HepG2 (cell line): ENCODE measurements around the gene VSX1. TPM values are rescaled to one million over a fixed set of nuclear protein-coding genes. Genes with fewer than 3 reads are reported as not detected.
A peak's percentile ranks its signal among the peaks of the same experiment; 100 is the strongest.

Experiments used
- ATAC-seq: fragments of 200-7000 bp; cut with Tn5 transposase; 3 replicates; pipeline ENCODE4 v1.9.1; 2020; ENCODE audit warnings: mild to moderate bottlenecking, moderate library complexity
- BruUV-seq: library from RNA; stranded (reverse); fragments of 400-500 nt; replicated peaks from 2 replicates; lab custom pipeline; 2021; lab: Mats Ljungman, UMichigan
- CTCF ChIA-PET: fragments of 300-600 bp; formaldehyde crosslinking; extraction: SDS; loops from one replicate; lab custom pipeline; 2021; ENCODE audit warnings: low total read pairs, inconsistent platforms, low intra/inter-chr PET ratio; lab: Yijun Ruan, JAX
- POLR2A ChIA-PET: fragments of 350-600 bp; sonication (Branson Sonifier 250); formaldehyde crosslinking; loops from one replicate; lab custom pipeline; 2020; ENCODE audit warnings: antibody characterized with exemption, inconsistent platforms; lab: Yijun Ruan, JAX
- DNase-seq: peaks from one replicate; pipeline ENCODE4 v3.0.0-alpha.2; 2015; ENCODE audit warnings: low spot score
- FAIRE-seq: peaks from 3 replicates; lab custom pipeline; 2011; peaks lifted over from hg19 to GRCh38; lab: Jason Lieb, UNC
- H2AFZ ChIP-seq: one replicate; pipeline ENCODE4 v1.6.1; 2011; ENCODE audit warnings: low read length, inconsistent platforms
- H3K27ac ChIP-seq: fragments of 300-600 bp; 3 replicates; pipeline ENCODE4 v1.8.0; 2011; ENCODE audit warnings: mixed run types, mild to moderate bottlenecking, mixed read lengths, low read length, inconsistent platforms; ENCODE audit not compliant: insufficient read depth; ENCODE audit errors: extremely low read length
- H3K27me3 ChIP-seq, 2 experiments: fragments of 200-600 bp in 1 of 2; 2 replicates in 1 of 2; 3 replicates in 1 of 2; pipeline versions ENCODE4 v1.6.0 to v1.8.0; 2011; ENCODE audit warnings: low read length in 2 of 2, mild to moderate bottlenecking in 2 of 2, moderate library complexity in 2 of 2, inconsistent platforms in 1 of 2; ENCODE audit not compliant: insufficient read depth in 2 of 2, control insufficient read depth in 1 of 2
- H3K36me3 ChIP-seq, 2 experiments: fragments of 200-600 bp in 1 of 2; replicated peaks in 1 of 2; 2 replicates in 1 of 2; 3 replicates in 1 of 2; pipeline versions ENCODE4 v1.5.1 to v1.8.0; 2011; ENCODE audit warnings: low read length in 2 of 2, inconsistent platforms in 1 of 2; ENCODE audit not compliant: insufficient read depth in 2 of 2, control insufficient read depth in 1 of 2
- H3K4me1 ChIP-seq: 2 replicates; pipeline ENCODE4 v1.5.1; 2012; ENCODE audit warnings: low read length, inconsistent platforms; ENCODE audit not compliant: insufficient read depth
- H3K4me2 ChIP-seq: 2 replicates; pipeline ENCODE4 v1.6.0; 2011; ENCODE audit warnings: low read depth, low read length, inconsistent platforms
- H3K4me3 ChIP-seq, 3 experiments: fragments of 200-600 bp in 1 of 3; sonication (generic), shearing (Covaris generic) in 1 of 3; replicated peaks in 1 of 3; 2 replicates each; pipeline ENCODE4 v1.5.1; 2011 to 2016; ENCODE audit warnings: low read length in 3 of 3, inconsistent platforms in 2 of 3, low read depth in 2 of 3, mild to moderate bottlenecking in 2 of 3, control low read depth in 1 of 3, mixed read lengths in 1 of 3; ENCODE audit not compliant: insufficient read depth in 1 of 3
- H3K79me2 ChIP-seq: one replicate; pipeline ENCODE4 v1.6.1; 2011; ENCODE audit warnings: low read length, inconsistent platforms; ENCODE audit not compliant: insufficient read depth
- H3K9ac ChIP-seq: 2 replicates; pipeline ENCODE4 v1.6.0; 2011; ENCODE audit warnings: mild to moderate bottlenecking, low read depth, low read length, inconsistent platforms; ENCODE audit not compliant: insufficient read depth
- H3K9me3 ChIP-seq: 2 replicates; pipeline ENCODE4 v1.5.1; 2012; ENCODE audit warnings: mild to moderate bottlenecking, low read length
- H4K20me1 ChIP-seq: 2 replicates; pipeline ENCODE4 v1.6.0; 2011; ENCODE audit warnings: inconsistent platforms, mild to moderate bottlenecking, low read length, moderate library complexity; ENCODE audit not compliant: insufficient read depth
- BORCS8-MEF2B ChIP-seq: sonication (generic); formaldehyde crosslinking; IDR thresholded peaks from 2 replicates; pipeline ENCODE4 v1.8.0; 2022; ENCODE audit warnings: mild to moderate bottlenecking, missing genetic modification reagents
- CENPT ChIP-seq: sonication (generic); formaldehyde crosslinking; IDR thresholded peaks from 2 replicates; pipeline ENCODE4 v1.8.0; 2022; ENCODE audit warnings: low read depth, mild to moderate bottlenecking, moderate library complexity, missing genetic modification reagents
- FUBP1 ChIP-seq: sonication (generic); formaldehyde crosslinking; IDR thresholded peaks from 2 replicates; pipeline ENCODE4 v1.5.1; 2020; ENCODE audit warnings: missing genetic modification reagents, mild to moderate bottlenecking, borderline replicate concordance
- HDAC6 ChIP-seq: fragments of 200-600 bp; sonication (generic); IDR thresholded peaks from 2 replicates; pipeline ENCODE4 v1.7.0; 2017; ENCODE audit warnings: mild to moderate bottlenecking, antibody characterized with exemption, low read length, low read depth
- IKZF1 ChIP-seq: fragments of 450-650 bp; IDR thresholded peaks from 2 replicates; pipeline ENCODE4 v1.7.1; 2016
- NFKB2 ChIP-seq: sonication (generic); formaldehyde crosslinking; IDR thresholded peaks from 2 replicates; pipeline ENCODE4 v1.4.0; 2020; ENCODE audit warnings: missing genetic modification reagents, borderline replicate concordance
- ZGPAT ChIP-seq: IDR thresholded peaks from 2 replicates; pipeline ENCODE4 v1.6.1; 2016; ENCODE audit warnings: mild to moderate bottlenecking
- ZNF317 ChIP-seq: sonication (generic); formaldehyde crosslinking; IDR thresholded peaks from 2 replicates; pipeline ENCODE4 v1.5.0; 2020; ENCODE audit warnings: mild to moderate bottlenecking, missing genetic modification reagents
- ZNF432 ChIP-seq: sonication (generic); formaldehyde crosslinking; IDR thresholded peaks from 2 replicates; pipeline ENCODE4 v1.5.0; 2020; ENCODE audit warnings: missing genetic modification reagents, mild to moderate bottlenecking, borderline replicate concordance
- ZNF556 ChIP-seq: sonication (generic); formaldehyde crosslinking; IDR thresholded peaks from 2 replicates; pipeline ENCODE4 v1.4.0; 2020; ENCODE audit warnings: mild to moderate bottlenecking, missing genetic modification reagents, borderline replicate concordance
- ZNF766 ChIP-seq: sonication (generic); formaldehyde crosslinking; IDR thresholded peaks from 2 replicates; pipeline ENCODE4 v1.5.0; 2020; ENCODE audit warnings: missing genetic modification reagents, borderline replicate concordance
- ZSCAN31 ChIP-seq: sonication (generic); formaldehyde crosslinking; IDR thresholded peaks from 2 replicates; pipeline ENCODE4 v1.5.0; 2020; ENCODE audit warnings: low read depth, mild to moderate bottlenecking, missing genetic modification reagents
- WGBS: methylation state at CpG from one replicate; pipeline ENCODE4 v1.1.6; 2017; ENCODE audit warnings: low lambda C conversion rate; 5-methylcytosine and 5-hydroxymethylcytosine counted together
- in situ Hi-C: cut with HindIII; loops from 2 replicates; pipeline ENCODE4 v1.10.0; 2017; ENCODE audit warnings: low pct_unique_long_range_greater_than_20kb; ENCODE audit not compliant: extremely low pct_ligation_motif_present
- intact Hi-C: fragments of 100-400 bp; cut with micrococcal nuclease; formaldehyde crosslinking; loops from one replicate; pipeline ENCODE4 v1.10.0; 2022; ENCODE audit not compliant: unreplicated experiment
- polyA plus RNA-seq, 8 experiments: library from polyadenylated mRNA; depleted of rRNA in 3 of 8; stranded (reverse) in 7 of 8; unstranded in 1 of 8; fragments of >200 nt; fragmentation: Illumina TruSeq in 4 of 8; extraction: Trizol in 4 of 8; gene quantifications; 2 replicates each; pipeline versions ENCODE4 v1.2.1 to v1.2.3, GENCODE V29; 2011 to 2016; ENCODE audit warnings: low read depth in 4 of 8, missing spikeins in 1 of 8, mixed read lengths in 1 of 8; ENCODE audit not compliant: insufficient read depth in 1 of 8
- total RNA-seq, 5 experiments: library from RNA; depleted of rRNA; stranded (reverse); fragments of >200 nt; fragmentation: Illumina TruSeq; extraction: Trizol; gene quantifications; 2 replicates each; pipeline ENCODE4 v1.2.3, GENCODE V29; 2016; ENCODE audit warnings: low read depth in 1 of 5
- TF ChIP-seq, protein P1 (sequence below): sonication (generic); formaldehyde crosslinking; IDR thresholded peaks from 2 replicates; pipeline ENCODE4 v1.5.1; 2020; ENCODE audit warnings: mild to moderate bottlenecking, missing genetic modification reagents, borderline replicate concordance

Gene VSX1
- total and polyA plus RNA-seq, 2 of the 13 experiments (the other 11 are each of a cell fraction or from before 2014, with no cell fraction given): 0.04 TPM; not detected in 1

GRCh38 chr20:25032478-25033264 is 49.3 kb downstream of the VSX1 start (continued):
- no peak for TF ChIP-seq CENPT (CRISPR knock-in tag)
- TF ChIP-seq ZNF432 (CRISPR knock-in tag): no peak
- TF ChIP-seq FUBP1 (CRISPR knock-in tag): no peak
- no peak; the same call in 1 of the 2 replicates for TF ChIP-seq ZNF766 (CRISPR knock-in tag)
- no peak for TF ChIP-seq IKZF1
- no peak for TF ChIP-seq HDAC6
- no peak for TF ChIP-seq ZSCAN31
- TF ChIP-seq ZNF317 (CRISPR knock-in tag): peak; percentile 36; the same call in 1 of the 2 replicates
- no peak for TF ChIP-seq ZNF556

DNA sequence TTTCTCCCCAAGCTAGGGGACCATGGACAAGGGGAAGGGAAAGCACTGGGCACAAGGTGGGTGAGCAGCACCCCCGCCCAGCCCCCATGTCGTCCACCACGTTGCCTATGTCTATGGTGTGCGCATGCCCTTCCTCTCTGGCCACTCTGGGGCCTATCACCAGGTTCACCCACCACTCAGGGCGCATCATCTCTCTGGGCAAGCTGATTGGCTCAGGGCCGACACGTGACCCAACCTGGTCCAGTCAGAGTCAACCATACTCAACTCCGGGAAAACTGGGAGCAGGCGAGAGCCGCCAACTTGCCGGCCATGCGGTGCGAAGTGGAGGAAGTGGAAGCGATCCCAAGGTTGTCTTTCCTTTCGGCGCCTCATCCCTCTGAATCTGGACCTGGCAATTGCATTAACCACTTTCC is 49.9 kb downstream of the VSX1 start:
- no peak for FAIRE-seq
- no peaks in the 10 kb centered on the region for H3K9me3 ChIP-seq
- no peak for DNase-seq
- peak overlapping the region; percentile 33; the same call in 1 of the 2 replicates for H3K9ac ChIP-seq
- H3K36me3 ChIP-seq: no peaks in the 10 kb centered on the region
- intact Hi-C loops (loop anchor here (1.0 to 5.0 kb wide), 4 partner anchors 15 to 38 kb away; no protein-coding TSS in a partner anchor), in situ Hi-C loops (no loop called here)
- H2AFZ ChIP-seq: no peak overlapping the region
- TSS peak; percentile 24 for BruUV-seq
- no peaks in the 10 kb centered on the region for H3K27me3 ChIP-seq
- peaks cover 64% of the 10 kb centered on the region for H3K4me1 ChIP-seq
- peak overlapping the region in 1 of 3 experiments; percentile 56; a peak in 2 of 6 replicates for H3K4me3 ChIP-seq
- peak overlapping the region; percentile 55 for H3K27ac ChIP-seq
- WGBS: 92% methylated on average over 16 of the region's 16 CpGs
- peak; percentile 28 for ATAC-seq
- POLR2A ChIA-PET: interaction anchor here (0.8 to 4.3 kb wide), 12 partner anchors 8 to 163 kb away, joined by 3 to 77 read pairs (median 6); partner anchors contain the start of genes ACSS1 and ENTPD6
- H3K79me2 ChIP-seq: no peaks in the 10 kb centered on the region
- peak overlapping the region; percentile 72 for H3K4me2 ChIP-seq
- CTCF ChIA-PET: no interaction called here
- H4K20me1 ChIP-seq: no peaks in the 10 kb centered on the region
- TF ChIP-seq NFKB2 (CRISPR knock-in tag) (no peak), BORCS8-MEF2B (CRISPR knock-in tag) (0 out of 2 replicates have a peak, but pooled peaks have one; percentile 7), ZGPAT (no peak)
- TF ChIP-seq, protein P1, sequence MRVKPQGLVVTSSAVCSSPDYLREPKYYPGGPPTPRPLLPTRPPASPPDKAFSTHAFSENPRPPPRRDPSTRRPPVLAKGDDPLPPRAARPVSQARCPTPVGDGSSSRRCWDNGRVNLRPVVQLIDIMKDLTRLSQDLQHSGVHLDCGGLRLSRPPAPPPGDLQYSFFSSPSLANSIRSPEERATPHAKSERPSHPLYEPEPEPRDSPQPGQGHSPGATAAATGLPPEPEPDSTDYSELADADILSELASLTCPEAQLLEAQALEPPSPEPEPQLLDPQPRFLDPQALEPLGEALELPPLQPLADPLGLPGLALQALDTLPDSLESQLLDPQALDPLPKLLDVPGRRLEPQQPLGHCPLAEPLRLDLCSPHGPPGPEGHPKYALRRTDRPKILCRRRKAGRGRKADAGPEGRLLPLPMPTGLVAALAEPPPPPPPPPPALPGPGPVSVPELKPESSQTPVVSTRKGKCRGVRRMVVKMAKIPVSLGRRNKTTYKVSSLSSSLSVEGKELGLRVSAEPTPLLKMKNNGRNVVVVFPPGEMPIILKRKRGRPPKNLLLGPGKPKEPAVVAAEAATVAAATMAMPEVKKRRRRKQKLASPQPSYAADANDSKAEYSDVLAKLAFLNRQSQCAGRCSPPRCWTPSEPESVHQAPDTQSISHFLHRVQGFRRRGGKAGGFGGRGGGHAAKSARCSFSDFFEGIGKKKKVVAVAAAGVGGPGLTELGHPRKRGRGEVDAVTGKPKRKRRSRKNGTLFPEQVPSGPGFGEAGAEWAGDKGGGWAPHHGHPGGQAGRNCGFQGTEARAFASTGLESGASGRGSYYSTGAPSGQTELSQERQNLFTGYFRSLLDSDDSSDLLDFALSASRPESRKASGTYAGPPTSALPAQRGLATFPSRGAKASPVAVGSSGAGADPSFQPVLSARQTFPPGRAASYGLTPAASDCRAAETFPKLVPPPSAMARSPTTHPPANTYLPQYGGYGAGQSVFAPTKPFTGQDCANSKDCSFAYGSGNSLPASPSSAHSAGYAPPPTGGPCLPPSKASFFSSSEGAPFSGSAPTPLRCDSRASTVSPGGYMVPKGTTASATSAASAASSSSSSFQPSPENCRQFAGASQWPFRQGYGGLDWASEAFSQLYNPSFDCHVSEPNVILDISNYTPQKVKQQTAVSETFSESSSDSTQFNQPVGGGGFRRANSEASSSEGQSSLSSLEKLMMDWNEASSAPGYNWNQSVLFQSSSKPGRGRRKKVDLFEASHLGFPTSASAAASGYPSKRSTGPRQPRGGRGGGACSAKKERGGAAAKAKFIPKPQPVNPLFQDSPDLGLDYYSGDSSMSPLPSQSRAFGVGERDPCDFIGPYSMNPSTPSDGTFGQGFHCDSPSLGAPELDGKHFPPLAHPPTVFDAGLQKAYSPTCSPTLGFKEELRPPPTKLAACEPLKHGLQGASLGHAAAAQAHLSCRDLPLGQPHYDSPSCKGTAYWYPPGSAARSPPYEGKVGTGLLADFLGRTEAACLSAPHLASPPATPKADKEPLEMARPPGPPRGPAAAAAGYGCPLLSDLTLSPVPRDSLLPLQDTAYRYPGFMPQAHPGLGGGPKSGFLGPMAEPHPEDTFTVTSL: no peak
